Esophagus squamous epithelium (tissue), 4 donors: ENCODE results near the gene MAML3.

ENCODE experiments used
- POLR2A ChIP-seq, 4 donors: fragments of 450-650 bp; IDR thresholded peaks; one replicate each; pipeline ENCODE4 v1.6.1; 2017; ENCODE audit warnings: antibody characterized with exemption in 4 of 4, mild to moderate bottlenecking in 4 of 4, moderate library complexity in 3 of 4
- TF ChIP-seq, protein P1 (sequence below), 6 experiments: fragments of 450-650 bp in 4 of 6; fragments of 200-600 bp in 2 of 6; sonication (generic) in 2 of 6; IDR thresholded peaks; one replicate each; pipeline ENCODE4 v1.5.1; 2016 to 2019; ENCODE audit warnings: antibody characterized with exemption in 6 of 6, mild to moderate bottlenecking in 4 of 6, moderate library complexity in 4 of 6

GRCh38 chr4:139685180-139685579 lies 468.8 kb downstream of the MAML3 start:
- TF ChIP-seq, protein P1, sequence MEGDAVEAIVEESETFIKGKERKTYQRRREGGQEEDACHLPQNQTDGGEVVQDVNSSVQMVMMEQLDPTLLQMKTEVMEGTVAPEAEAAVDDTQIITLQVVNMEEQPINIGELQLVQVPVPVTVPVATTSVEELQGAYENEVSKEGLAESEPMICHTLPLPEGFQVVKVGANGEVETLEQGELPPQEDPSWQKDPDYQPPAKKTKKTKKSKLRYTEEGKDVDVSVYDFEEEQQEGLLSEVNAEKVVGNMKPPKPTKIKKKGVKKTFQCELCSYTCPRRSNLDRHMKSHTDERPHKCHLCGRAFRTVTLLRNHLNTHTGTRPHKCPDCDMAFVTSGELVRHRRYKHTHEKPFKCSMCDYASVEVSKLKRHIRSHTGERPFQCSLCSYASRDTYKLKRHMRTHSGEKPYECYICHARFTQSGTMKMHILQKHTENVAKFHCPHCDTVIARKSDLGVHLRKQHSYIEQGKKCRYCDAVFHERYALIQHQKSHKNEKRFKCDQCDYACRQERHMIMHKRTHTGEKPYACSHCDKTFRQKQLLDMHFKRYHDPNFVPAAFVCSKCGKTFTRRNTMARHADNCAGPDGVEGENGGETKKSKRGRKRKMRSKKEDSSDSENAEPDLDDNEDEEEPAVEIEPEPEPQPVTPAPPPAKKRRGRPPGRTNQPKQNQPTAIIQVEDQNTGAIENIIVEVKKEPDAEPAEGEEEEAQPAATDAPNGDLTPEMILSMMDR (IDR thresholded peaks at IDR 0.05): no peak
- no peak for TF ChIP-seq POLR2A (IDR thresholded peaks at IDR 0.05)
